Measurements from ENCODE around the gene TRAPPC11. TPM values are rescaled to one million over a fixed set of nuclear protein-coding genes. Genes with fewer than 3 reads are reported as not detected.

TRAPPC11 gene
- total RNA-seq, 1 experiment from 2014 or later = 29.1 TPM

- DNase-seq (ENCODE audit: low spot score) = peak; percentile 29
- H3K4me3 ChIP-seq (ENCODE audit: low read depth, low read length, poor library complexity, severe bottlenecking) = peak overlapping the region; percentile 91
- H3K27ac ChIP-seq (ENCODE audit: low read depth, low read length, poor library complexity, severe bottlenecking) = peak overlapping the region; percentile 88
- CTCF ChIA-PET = interaction anchor here (0.6 kb wide), 1 partner anchor 28 kb away, joined by 9 read pairs; no protein-coding TSS in a partner anchor
- no peaks in the 10 kb centered on the region for H3K9me3 ChIP-seq (ENCODE audit: low read depth, low read length, poor library complexity, severe bottlenecking)
- intact Hi-C loops (cut with micrococcal nuclease; ENCODE audit: unreplicated experiment) = loop anchor here (1.0 to 5.0 kb wide), 2 partner anchors 153 to 186 kb away; partner anchors contain the start of gene ING2
- no peak for TF ChIP-seq EZH2 (IDR thresholded peaks at IDR 0.05; ENCODE audit: borderline replicate concordance, low read depth, low read length, poor library complexity, severe bottlenecking)
- POLR2A ChIA-PET (ENCODE audit: low non-redundant PET) = no interaction called here
- H3K36me3 ChIP-seq (ENCODE audit: insufficient read depth, low read length, poor library complexity, severe bottlenecking) = no peaks in the 10 kb centered on the region
- BruUV-seq (replicated peaks) = no TSS peak
- H3K4me1 ChIP-seq (ENCODE audit: insufficient read depth, low read length, poor library complexity, severe bottlenecking) = peaks cover 14% of the 10 kb centered on the region
- H3K27me3 ChIP-seq (replicated peaks; ENCODE audit: insufficient read depth, low read depth, low read length, poor library complexity) = no peaks in the 10 kb centered on the region
These were observed 598 bp upstream of the TRAPPC11 start for GRCh38 chr4:183658362-183659028.

- no peaks in the 10 kb centered on the region for H3K9me3 ChIP-seq (ENCODE audit: low read depth, low read length, poor library complexity, severe bottlenecking)
- DNase-seq (ENCODE audit: low spot score) = peak; percentile 23
- BruUV-seq (replicated peaks) = no TSS peak
- no peaks in the 10 kb centered on the region for H3K36me3 ChIP-seq (ENCODE audit: insufficient read depth, low read length, poor library complexity, severe bottlenecking)
- no peak for TF ChIP-seq CTCF (conservative IDR thresholded peaks at IDR 0.05; ENCODE audit: low read depth, low read length)
- no peaks in the 10 kb centered on the region for H3K27me3 ChIP-seq (replicated peaks; ENCODE audit: insufficient read depth, low read depth, low read length, poor library complexity)
- H3K27ac ChIP-seq (ENCODE audit: low read depth, low read length, poor library complexity, severe bottlenecking) = peak overlapping the region; percentile 88
- H3K4me1 ChIP-seq (ENCODE audit: insufficient read depth, low read length, poor library complexity, severe bottlenecking) = peaks cover 14% of the 10 kb centered on the region
- intact Hi-C loops (cut with micrococcal nuclease; ENCODE audit: unreplicated experiment) = loop anchor here (1.0 to 5.0 kb wide), 2 partner anchors 155 to 188 kb away; partner anchors contain the start of gene ING2
- ChIA-PET POLR2A (ENCODE audit: low non-redundant PET) (no interaction called here), CTCF (interaction anchor here (0.5 kb wide), 1 partner anchor 403 kb away, joined by 4 read pairs; no protein-coding TSS in a partner anchor)
- peak overlapping the region; percentile 91 for H3K4me3 ChIP-seq (ENCODE audit: low read depth, low read length, poor library complexity, severe bottlenecking)
These were observed 764 bp downstream of the TRAPPC11 start for GRCh38 chr4:183659872-183660242.

- BruUV-seq (replicated peaks) = no TSS peak
- peaks cover 49% of the 10 kb centered on the region for H3K36me3 ChIP-seq (ENCODE audit: insufficient read depth, low read length, poor library complexity, severe bottlenecking)
- H3K27ac ChIP-seq (ENCODE audit: low read depth, low read length, poor library complexity, severe bottlenecking) = no peak overlapping the region
- DNase-seq (ENCODE audit: low spot score) = no peak
- H3K9me3 ChIP-seq (ENCODE audit: low read depth, low read length, poor library complexity, severe bottlenecking) = no peaks in the 10 kb centered on the region
- H3K4me3 ChIP-seq (ENCODE audit: low read depth, low read length, poor library complexity, severe bottlenecking) = no peak overlapping the region
- ChIA-PET POLR2A (ENCODE audit: low non-redundant PET) (no interaction called here), CTCF (no interaction called here)
- no peaks in the 10 kb centered on the region for H3K4me1 ChIP-seq (ENCODE audit: insufficient read depth, low read length, poor library complexity, severe bottlenecking)
- intact Hi-C loops (cut with micrococcal nuclease; ENCODE audit: unreplicated experiment) = no loop called here
- no peak for TF ChIP-seq EZH2 (IDR thresholded peaks at IDR 0.05; ENCODE audit: borderline replicate concordance, low read depth, low read length, poor library complexity, severe bottlenecking)
- no peak for TF ChIP-seq CTCF (conservative IDR thresholded peaks at IDR 0.05; ENCODE audit: low read depth, low read length)
- H3K27me3 ChIP-seq (replicated peaks; ENCODE audit: insufficient read depth, low read depth, low read length, poor library complexity) = no peaks in the 10 kb centered on the region
These were observed 7.0 kb downstream of the TRAPPC11 start for GRCh38 chr4:183666088-183666487.

GRCh38 chr4:183670251-183670650 is 11.2 kb downstream of the TRAPPC11 start:
- no TSS peak for BruUV-seq (replicated peaks)
- TF ChIP-seq EZH2 (IDR thresholded peaks at IDR 0.05; ENCODE audit: borderline replicate concordance, low read depth, low read length, poor library complexity, severe bottlenecking) (no peak), CTCF (conservative IDR thresholded peaks at IDR 0.05; ENCODE audit: low read depth, low read length) (no peak)
- CTCF ChIA-PET = no interaction called here

More at GRCh38 chr4:183670251-183670650, 11.2 kb downstream of the TRAPPC11 start:
- intact Hi-C loops (cut with micrococcal nuclease; ENCODE audit: unreplicated experiment) = no loop called here
- H3K27ac ChIP-seq (ENCODE audit: low read depth, low read length, poor library complexity, severe bottlenecking) = no peak overlapping the region
- no peak overlapping the region for H3K4me3 ChIP-seq (ENCODE audit: low read depth, low read length, poor library complexity, severe bottlenecking)
- H3K27me3 ChIP-seq (replicated peaks; ENCODE audit: insufficient read depth, low read depth, low read length, poor library complexity) = no peaks in the 10 kb centered on the region
- no peaks in the 10 kb centered on the region for H3K4me1 ChIP-seq (ENCODE audit: insufficient read depth, low read length, poor library complexity, severe bottlenecking)
- POLR2A ChIA-PET (ENCODE audit: low non-redundant PET) = interaction anchor here (0.7 kb wide), 1 partner anchor 1221 kb away, joined by 3 read pairs; no protein-coding TSS in a partner anchor
- DNase-seq (ENCODE audit: low spot score) = no peak
- H3K36me3 ChIP-seq (ENCODE audit: insufficient read depth, low read length, poor library complexity, severe bottlenecking) = peaks cover 52% of the 10 kb centered on the region
- no peaks in the 10 kb centered on the region for H3K9me3 ChIP-seq (ENCODE audit: low read depth, low read length, poor library complexity, severe bottlenecking)

Measured in A673 (cell line).